ENCODE results near the gene GRB10. TPM values are rescaled to one million over a fixed set of nuclear protein-coding genes. Genes with fewer than 3 reads are reported as not detected.

The GRB10 gene
- polyA plus RNA-seq, 6 donors from 2014 or later, result 0.24 TPM; not detected in 5

- no peaks in the 10 kb centered on the region for H3K36me3 Mint-ChIP-seq
- ATAC-seq (ENCODE audit: low read depth in 2 of 2), result no peak
Observed at GRCh38 chr7:50544992-50545391, 237.7 kb downstream of the GRB10 start.

GRCh38 chr7:50543776-50544442, 238.8 kb downstream of the GRB10 start:
- Mint-ChIP-seq H3K9me3 (no peaks in the 10 kb centered on the region), H3K36me3 (no peaks in the 10 kb centered on the region), H3K27me3 (peaks cover 0 to 23% (median 15%) of the 10 kb centered on the region in 3 donors), H3K4me3 (no peak overlapping the region), H3K4me1 (no peaks in the 10 kb centered on the region), H3K27ac (no peak overlapping the region)
- DNase-seq (no peak), ATAC-seq (ENCODE audit: low read depth in 2 of 2) (no peak)

More at GRCh38 chr7:50544992-50545391, 237.7 kb downstream of the GRB10 start:
- DNase-seq, result no peak
- no peak overlapping the region for H3K4me3 Mint-ChIP-seq
- H3K27me3 Mint-ChIP-seq, result peaks cover 7 to 23% (median 16%) of the 10 kb centered on the region in 3 donors
- no peaks in the 10 kb centered on the region for H3K9me3 Mint-ChIP-seq
- H3K27ac Mint-ChIP-seq, result no peak overlapping the region
- no peaks in the 10 kb centered on the region for H3K4me1 Mint-ChIP-seq

GRCh38 chr7:50542132-50542531, 240.6 kb downstream of the GRB10 start:
- DNase-seq (no peak), ATAC-seq (ENCODE audit: low read depth in 2 of 2) (no peak)
- Mint-ChIP-seq H3K27me3 (peaks cover 0 to 16% (median 14%) of the 10 kb centered on the region in 3 donors), H3K4me1 (no peaks in the 10 kb centered on the region), H3K36me3 (no peaks in the 10 kb centered on the region), H3K4me3 (no peak overlapping the region), H3K9me3 (no peaks in the 10 kb centered on the region), H3K27ac (no peak overlapping the region)

- DNase-seq (no peak), ATAC-seq (ENCODE audit: low read depth in 2 of 2) (no peak)
- no peak overlapping the region for H3K27ac Mint-ChIP-seq
- peaks cover 0 to 14% (median 12%) of the 10 kb centered on the region in 3 donors for H3K27me3 Mint-ChIP-seq
- H3K4me3 Mint-ChIP-seq, result no peak overlapping the region
- no peaks in the 10 kb centered on the region for H3K36me3 Mint-ChIP-seq
- no peaks in the 10 kb centered on the region for H3K9me3 Mint-ChIP-seq
- no peaks in the 10 kb centered on the region for H3K4me1 Mint-ChIP-seq
Observed at GRCh38 chr7:50540785-50541579, 241.7 kb downstream of the GRB10 start.

Other genes with a start within 250 kb of the GRB10 start
- gene DDC, start 217.5 kb downstream of the GRB10 start, polyA plus RNA-seq (ENCODE audit: low read depth in 6 of 6), result not detected

All from naive B cell (primary cell).